ENCODE measurements around the gene CD4. TPM values are rescaled to one million over a fixed set of nuclear protein-coding genes. Genes with fewer than 3 reads are reported as not detected.

Gene CD4
- total and polyA plus RNA-seq, 7 experiments from 2014 or later: 164 to 576 (median 256) TPM

- H3K4me3 Mint-ChIP-seq: no peak overlapping the region
- H3K27ac ChIP-seq (ENCODE audit: low read depth, low read length): no peak overlapping the region
- H3K4me3 ChIP-seq (ENCODE audit: low read length): no peak overlapping the region
- DNase-seq (no peak), ATAC-seq (no peak)
- H3K9me3 ChIP-seq (ENCODE audit: control insufficient read depth in 2 of 3, low read length in 3 of 3): no peaks in the 10 kb centered on the region
- H3K9me3 Mint-ChIP-seq: no peaks in the 10 kb centered on the region
- CTCF ChIA-PET: interaction anchor here (2.3 kb wide), 1 partner anchor 26 kb away, joined by 5 read pairs; the partner anchor contains the start of gene SPSB2
- H3K36me3 ChIP-seq (ENCODE audit: control insufficient read depth in 2 of 3, insufficient read depth in 3 of 3, low read length in 3 of 3): peaks cover 0 to 6% (median 4%) of the 10 kb centered on the region in 3 experiments
- H3K27ac Mint-ChIP-seq: no peak overlapping the region
- no peaks in the 10 kb centered on the region for H3K27me3 ChIP-seq (ENCODE audit: control insufficient read depth in 2 of 2, insufficient read depth in 2 of 2, low read length in 2 of 2)
- intact Hi-C loops (cut with micrococcal nuclease): no loop called here
- no peaks in the 10 kb centered on the region for H3K27me3 Mint-ChIP-seq
- peaks cover 0 to 22% (median 10%) of the 10 kb centered on the region in 5 donors for H3K36me3 Mint-ChIP-seq
- POLR2A ChIA-PET: interaction anchor here (0.9 kb wide), 1 partner anchor 18 kb away, joined by 5 read pairs; the partner anchor contains the start of gene P3H3
- H3K4me1 Mint-ChIP-seq: peaks cover 0 to 24% (median 5%) of the 10 kb centered on the region in 7 donors
- H3K4me1 ChIP-seq (ENCODE audit: control insufficient read depth in 2 of 2, insufficient read depth in 2 of 2, low read length in 2 of 2): peaks cover 0 to 5% of the 10 kb centered on the region in 2 donors
Observed at GRCh38 chr12:6846316-6846869, 57.1 kb downstream of the CD4 start.

- Mint-ChIP-seq H3K27ac (peak overlapping the region in 1 of 9 donors; percentile 44), H3K4me1 (peaks cover 0 to 25% (median 7%) of the 10 kb centered on the region in 7 donors), H3K36me3 (peaks cover 0 to 22% (median 10%) of the 10 kb centered on the region in 5 donors), H3K27me3 (no peaks in the 10 kb centered on the region), H3K4me3 (no peak overlapping the region), H3K9me3 (no peaks in the 10 kb centered on the region)
- DNase-seq (no peak), ATAC-seq (no peak)
- H3K27me3 ChIP-seq (ENCODE audit: control insufficient read depth in 2 of 2, insufficient read depth in 2 of 2, low read length in 2 of 2): no peaks in the 10 kb centered on the region
- intact Hi-C loops (cut with micrococcal nuclease): no loop called here
- no peak overlapping the region for H3K27ac ChIP-seq (ENCODE audit: low read depth, low read length)
- H3K9me3 ChIP-seq (ENCODE audit: control insufficient read depth in 2 of 3, low read length in 3 of 3): no peaks in the 10 kb centered on the region
- peaks cover 0 to 5% of the 10 kb centered on the region in 2 donors for H3K4me1 ChIP-seq (ENCODE audit: control insufficient read depth in 2 of 2, insufficient read depth in 2 of 2, low read length in 2 of 2)
- H3K4me3 ChIP-seq (ENCODE audit: low read length): no peak overlapping the region
- CTCF ChIA-PET: interaction anchor here (0.6 to 2.3 kb wide), 3 partner anchors 25 to 90 kb away, joined by 3 to 5 read pairs (median 3); partner anchors contain the start of gene SPSB2
- H3K36me3 ChIP-seq (ENCODE audit: control insufficient read depth in 2 of 3, insufficient read depth in 3 of 3, low read length in 3 of 3): peaks cover 0 to 6% (median 4%) of the 10 kb centered on the region in 3 experiments
- POLR2A ChIA-PET: no interaction called here
Observed at GRCh38 chr12:6847676-6848075, 58.3 kb downstream of the CD4 start.

- H3K36me3 Mint-ChIP-seq: peaks cover 0 to 25% (median 8%) of the 10 kb centered on the region in 5 donors
- peak overlapping the region in 2 of 10 donors; percentile 48 to 95 for H3K4me3 Mint-ChIP-seq
- H3K27ac ChIP-seq (ENCODE audit: low read depth, low read length): no peak overlapping the region
- H3K4me1 ChIP-seq (ENCODE audit: control insufficient read depth in 2 of 2, insufficient read depth in 2 of 2, low read length in 2 of 2): peaks cover 16 to 17% of the 10 kb centered on the region in 2 donors
- H3K27me3 ChIP-seq (ENCODE audit: control insufficient read depth in 2 of 2, insufficient read depth in 2 of 2, low read length in 2 of 2): no peaks in the 10 kb centered on the region
- DNase-seq (no peak), ATAC-seq (no peak)
- H3K4me3 ChIP-seq (ENCODE audit: low read length): no peak overlapping the region
- intact Hi-C loops (cut with micrococcal nuclease): no loop called here
- CTCF ChIA-PET: interaction anchor here (0.6 to 2.0 kb wide), 3 partner anchors 14 to 227 kb away, joined by 3 to 5 read pairs (median 4); partner anchors contain the start of gene P3H3
- no peaks in the 10 kb centered on the region for H3K27me3 Mint-ChIP-seq
- H3K9me3 ChIP-seq (ENCODE audit: control insufficient read depth in 2 of 3, low read length in 3 of 3): no peaks in the 10 kb centered on the region
- peak overlapping the region in 2 of 9 donors; percentile 9 to 65 for H3K27ac Mint-ChIP-seq
- POLR2A ChIA-PET: interaction anchor here (0.6 to 1.2 kb wide), 3 partner anchors 38 to 144 kb away, joined by 3 to 4 read pairs (median 3); partner anchors contain the start of gene COPS7A
- peaks cover 12 to 38% (median 22%) of the 10 kb centered on the region in 7 donors for H3K4me1 Mint-ChIP-seq
- peaks cover 0 to 6% (median 4%) of the 10 kb centered on the region in 3 experiments for H3K36me3 ChIP-seq (ENCODE audit: control insufficient read depth in 2 of 3, insufficient read depth in 3 of 3, low read length in 3 of 3)
- H3K9me3 Mint-ChIP-seq: no peaks in the 10 kb centered on the region
Observed at GRCh38 chr12:6849427-6849826, 60.1 kb downstream of the CD4 start.

- CTCF ChIA-PET: interaction anchor here (2.0 to 4.0 kb wide), 2 partner anchors 18 to 21 kb away, joined by 5 to 31 read pairs; partner anchors contain the start of genes P3H3 and TPI1
- Mint-ChIP-seq H3K36me3 (peaks cover 0 to 25% (median 1%) of the 10 kb centered on the region in 5 donors), H3K4me1 (peaks cover 12 to 38% (median 26%) of the 10 kb centered on the region in 7 donors), H3K27ac (peak overlapping the region in 3 of 9 donors; percentile 45 to 87 (median 64)), H3K9me3 (no peaks in the 10 kb centered on the region), H3K27me3 (no peaks in the 10 kb centered on the region), H3K4me3 (peak overlapping the region in 4 of 10 donors; percentile 8 to 95 (median 42))
- no peak for DNase-seq
- Histone ChIP-seq H3K27ac (ENCODE audit: low read depth, low read length) (no peak overlapping the region), H3K4me3 (ENCODE audit: low read length) (no peak overlapping the region), H3K9me3 (ENCODE audit: control insufficient read depth in 2 of 3, low read length in 3 of 3) (no peaks in the 10 kb centered on the region), H3K36me3 (ENCODE audit: control insufficient read depth in 2 of 3, insufficient read depth in 3 of 3, low read length in 3 of 3) (peaks cover 0 to 4% (median 2%) of the 10 kb centered on the region in 3 experiments), H3K4me1 (ENCODE audit: control insufficient read depth in 2 of 2, insufficient read depth in 2 of 2, low read length in 2 of 2) (peaks cover 16 to 18% of the 10 kb centered on the region in 2 donors), H3K27me3 (ENCODE audit: control insufficient read depth in 2 of 2, insufficient read depth in 2 of 2, low read length in 2 of 2) (no peaks in the 10 kb centered on the region)
- intact Hi-C loops (cut with micrococcal nuclease): loop anchor here (2.0 to 5.0 kb wide), 3 partner anchors 257 to 379 kb away; partner anchors contain the start of genes C1RL (in 1 of the 2), PEX5 (in 1 of the 2) and VAMP1 (in 1 of the 2)
- POLR2A ChIA-PET: interaction anchor here (0.6 to 3.6 kb wide), 5 partner anchors 9 to 145 kb away, joined by 3 to 20 read pairs (median 3); partner anchors contain the start of gene COPS7A
- ATAC-seq: no peak
Observed at GRCh38 chr12:6849976-6850560, 60.7 kb downstream of the CD4 start.

- CTCF ChIA-PET: interaction anchor here (0.8 to 5.3 kb wide), 6 partner anchors 15 to 167 kb away, joined by 3 to 40 read pairs (median 6); partner anchors contain the start of genes COPS7A, LPCAT3, SPSB2 and TPI1
Observed at GRCh38 chr12:6850796-6851152, 61.4 kb downstream of the CD4 start.

More at GRCh38 chr12:6850796-6851152, 61.4 kb downstream of the CD4 start:
- POLR2A ChIA-PET: interaction anchor here (1.0 to 4.4 kb wide), 22 partner anchors 8 to 162 kb away, joined by 3 to 90 read pairs (median 12); partner anchors contain the start of genes C12orf57, CD4, COPS7A and MLF2
- peaks cover 12 to 38% (median 27%) of the 10 kb centered on the region in 7 donors for H3K4me1 Mint-ChIP-seq
- no peaks in the 10 kb centered on the region for H3K27me3 ChIP-seq (ENCODE audit: control insufficient read depth in 2 of 2, insufficient read depth in 2 of 2, low read length in 2 of 2)
- H3K9me3 Mint-ChIP-seq: no peaks in the 10 kb centered on the region
- H3K27me3 Mint-ChIP-seq: no peaks in the 10 kb centered on the region
- peak overlapping the region in 7 of 9 donors; percentile 89 to 99 (median 96) for H3K27ac Mint-ChIP-seq
- H3K27ac ChIP-seq (ENCODE audit: low read depth, low read length): no peak overlapping the region
- intact Hi-C loops (cut with micrococcal nuclease): loop anchor here (1.0 to 5.0 kb wide), 8 partner anchors 15 to 380 kb away; partner anchors contain the start of genes VAMP1 (in 2 of the 2), C1RL (in 1 of the 2), LPCAT3 (in 1 of the 2) and MLF2 (in 1 of the 2)
- peaks cover 0 to 26% (median 0%) of the 10 kb centered on the region in 5 donors for H3K36me3 Mint-ChIP-seq
- DNase-seq (no peak), ATAC-seq (no peak)
- H3K4me3 ChIP-seq (ENCODE audit: low read length): no peak overlapping the region
- H3K36me3 ChIP-seq (ENCODE audit: control insufficient read depth in 2 of 3, insufficient read depth in 3 of 3, low read length in 3 of 3): peaks cover 0 to 8% (median 4%) of the 10 kb centered on the region in 3 experiments
- peaks cover 16 to 18% of the 10 kb centered on the region in 2 donors for H3K4me1 ChIP-seq (ENCODE audit: control insufficient read depth in 2 of 2, insufficient read depth in 2 of 2, low read length in 2 of 2)
- H3K4me3 Mint-ChIP-seq: peak overlapping the region in 7 of 10 donors; percentile 58 to 98 (median 94)
- no peaks in the 10 kb centered on the region for H3K9me3 ChIP-seq (ENCODE audit: control insufficient read depth in 2 of 3, low read length in 3 of 3)
